Naive thymus-derived CD4-positive, alpha-beta T cell (primary cell): ENCODE measurements around the gene LGR5. TPM values are rescaled to one million over a fixed set of nuclear protein-coding genes. Genes with fewer than 3 reads are reported as not detected.
"Not testable (repeated sequence)": the region's sequence is repeated elsewhere in the genome, so short reads cannot be mapped to it uniquely, and the experiment has no call there.

Experiments used
- ATAC-seq: fragments of 150-1000 bp; cut with Tn5 transposase; 2 replicates; pipeline ENCODE4 v1.10.0; 2021; ENCODE audit warnings: mild to moderate bottlenecking, moderate library complexity
- CTCF ChIA-PET: fragments of 350-600 bp; sonication (Branson Sonifier 250); formaldehyde crosslinking; loops from one replicate; lab custom pipeline; 2021; ENCODE audit warnings: antibody characterized with exemption; lab: Charles Lee
- POLR2A ChIA-PET: fragments of 350-600 bp; sonication (Branson Sonifier 250); formaldehyde crosslinking; loops from one replicate; lab custom pipeline; 2021; ENCODE audit warnings: antibody characterized with exemption, inconsistent platforms; lab: Charles Lee
- DNase-seq, 9 donors: peaks; one replicate each; pipeline versions ENCODE4 v3.0.0 to v3.0.0-alpha.2; 2020 to 2022; ENCODE audit warnings: mixed read lengths in 1 of 9
- H3K27ac ChIP-seq: one replicate; pipeline ENCODE4 v1.7.0; 2013; ENCODE audit warnings: mild to moderate bottlenecking, low read depth, low read length, moderate library complexity
- H3K27me3 ChIP-seq, 2 donors: one replicate each; pipeline ENCODE4 v1.7.0; 2013; ENCODE audit warnings: low read length in 2 of 2, mild to moderate bottlenecking in 2 of 2, moderate library complexity in 2 of 2; ENCODE audit not compliant: control insufficient read depth in 2 of 2, insufficient read depth in 2 of 2
- H3K36me3 ChIP-seq, 3 experiments: 1 replicate in 2 of 3; 2 replicates in 1 of 3; pipeline ENCODE4 v1.7.0; 2013; ENCODE audit warnings: low read length in 3 of 3, mild to moderate bottlenecking in 3 of 3, moderate library complexity in 1 of 3; ENCODE audit not compliant: insufficient read depth in 3 of 3, control insufficient read depth in 2 of 3
- H3K4me1 ChIP-seq, 2 donors: one replicate each; pipeline ENCODE4 v1.7.0; 2013; ENCODE audit warnings: low read length in 2 of 2, mild to moderate bottlenecking in 2 of 2, moderate library complexity in 1 of 2; ENCODE audit not compliant: control insufficient read depth in 2 of 2, insufficient read depth in 2 of 2
- H3K4me3 ChIP-seq: 2 replicates; pipeline ENCODE4 v1.7.0; 2013; ENCODE audit warnings: mild to moderate bottlenecking, low read length
- H3K9me3 ChIP-seq, 3 experiments: 1 replicate in 2 of 3; 2 replicates in 1 of 3; pipeline ENCODE4 v1.7.0; 2013; ENCODE audit warnings: low read length in 3 of 3; ENCODE audit not compliant: control insufficient read depth in 2 of 3
- H3K27ac Mint-ChIP-seq, 9 donors: one replicate each; pipeline ENCODE4 v1.8.0; 2020 to 2022; ENCODE audit warnings: mixed read lengths in 9 of 9, mild to moderate bottlenecking in 8 of 9, moderate library complexity in 5 of 9, inconsistent platforms in 2 of 9
- H3K27me3 Mint-ChIP-seq, 5 donors: one replicate each; pipeline ENCODE4 v1.8.0; 2021 to 2022; ENCODE audit warnings: mixed read lengths in 5 of 5, mild to moderate bottlenecking in 1 of 5
- H3K36me3 Mint-ChIP-seq, 5 donors: one replicate each; pipeline ENCODE4 v1.8.0; 2020 to 2022; ENCODE audit warnings: mixed read lengths in 5 of 5, mild to moderate bottlenecking in 3 of 5, inconsistent platforms in 1 of 5
- H3K4me1 Mint-ChIP-seq, 7 donors: one replicate each; pipeline ENCODE4 v1.8.0; 2020 to 2022; ENCODE audit warnings: mixed read lengths in 7 of 7, mild to moderate bottlenecking in 3 of 7, inconsistent platforms in 1 of 7
- H3K4me3 Mint-ChIP-seq, 10 donors: one replicate each; pipeline ENCODE4 v1.8.0; 2020 to 2022; ENCODE audit warnings: mild to moderate bottlenecking in 10 of 10, mixed read lengths in 10 of 10, moderate library complexity in 6 of 10, inconsistent platforms in 2 of 10
- H3K9me3 Mint-ChIP-seq, 11 donors: one replicate each; pipeline ENCODE4 v1.8.0; 2020 to 2022; ENCODE audit warnings: mixed read lengths in 11 of 11, mild to moderate bottlenecking in 4 of 11, inconsistent platforms in 1 of 11, moderate library complexity in 1 of 11
- intact Hi-C, 2 donors: fragments of 100-400 bp; cut with micrococcal nuclease; formaldehyde crosslinking; loops; one replicate each; pipeline ENCODE4 v1.15.1; 2023
- polyA plus RNA-seq, 2 donors: library from polyadenylated mRNA; unstranded; fragments of 300-500 nt; fragmentation: Illumina TruSeq; gene quantifications; one replicate each; pipeline ENCODE4 v1.2.3, GENCODE V29; 2021
- total RNA-seq, 6 experiments: library from RNA in 5 of 6; stranded (reverse) in 5 of 6; gene quantifications; 1 replicate in 5 of 6; 2 replicates in 1 of 6; pipeline ENCODE4 v1.2.3 and lab custom pipeline; 2021 to 2026

LGR5 gene
- total and polyA plus RNA-seq, 7 experiments from 2014 or later: not detected

- no peaks in the 10 kb centered on the region for H3K4me1 ChIP-seq
- H3K27me3 ChIP-seq: no peaks in the 10 kb centered on the region
- no peak overlapping the region for H3K27ac ChIP-seq
- POLR2A ChIA-PET: no interaction called here
- Mint-ChIP-seq H3K4me1 (peaks cover 0 to 3% (median 0%) of the 10 kb centered on the region in 7 donors), H3K27me3 (peaks cover 6 to 39% (median 27%) of the 10 kb centered on the region in 5 donors), H3K9me3 (peaks cover 0 to 4% (median 0%) of the 10 kb centered on the region in 11 donors), H3K4me3 (no peak overlapping the region), H3K36me3 (no peaks in the 10 kb centered on the region), H3K27ac (no peak overlapping the region)
- H3K36me3 ChIP-seq: no peaks in the 10 kb centered on the region
- CTCF ChIA-PET: no interaction called here
- no peak overlapping the region for H3K4me3 ChIP-seq
- H3K9me3 ChIP-seq: no peaks in the 10 kb centered on the region
- ATAC-seq (no peak), DNase-seq (no peak)
- intact Hi-C loops: no loop called here
These were observed 38.0 kb downstream of the LGR5 start for GRCh38 chr12:71477609-71478008.

- Mint-ChIP-seq H3K4me3 (no peak overlapping the region), H3K9me3 (peaks cover 0 to 6% (median 0%) of the 10 kb centered on the region in 11 donors), H3K4me1 (peaks cover 0 to 3% (median 0%) of the 10 kb centered on the region in 7 donors), H3K36me3 (no peaks in the 10 kb centered on the region), H3K27me3 (peaks cover 6 to 33% (median 22%) of the 10 kb centered on the region in 5 donors), H3K27ac (no peak overlapping the region)
- DNase-seq (no peak), ATAC-seq (no peak)
- H3K27ac ChIP-seq: no peak overlapping the region
- ChIA-PET CTCF (no interaction called here), POLR2A (no interaction called here)
- no peak overlapping the region for H3K4me3 ChIP-seq
- no peaks in the 10 kb centered on the region for H3K36me3 ChIP-seq
- no peaks in the 10 kb centered on the region for H3K9me3 ChIP-seq
- H3K4me1 ChIP-seq: no peaks in the 10 kb centered on the region
- intact Hi-C loops: no loop called here
- no peaks in the 10 kb centered on the region for H3K27me3 ChIP-seq
These were observed 38.7 kb downstream of the LGR5 start for GRCh38 chr12:71478270-71478669.

GRCh38 chr12:71484272-71484905, 44.8 kb downstream of the LGR5 start:
- H3K9me3 Mint-ChIP-seq: peaks cover 0 to 7% (median under 1%) of the 10 kb centered on the region in 11 donors
- DNase-seq (no peak), ATAC-seq (no peak)
- no peak overlapping the region for H3K27ac Mint-ChIP-seq
- no peaks in the 10 kb centered on the region for H3K4me1 ChIP-seq
- no peaks in the 10 kb centered on the region for H3K9me3 ChIP-seq
- peaks cover 0 to 11% (median 6%) of the 10 kb centered on the region in 5 donors for H3K27me3 Mint-ChIP-seq
- ChIA-PET CTCF (no interaction called here), POLR2A (no interaction called here)
- no peak overlapping the region for H3K27ac ChIP-seq
- intact Hi-C loops: no loop called here
- peaks cover 0 to 3% (median 0%) of the 10 kb centered on the region in 7 donors for H3K4me1 Mint-ChIP-seq
- no peaks in the 10 kb centered on the region for H3K27me3 ChIP-seq
- peaks cover 0 to under 1% (median 0%) of the 10 kb centered on the region in 5 donors for H3K36me3 Mint-ChIP-seq
- no peaks in the 10 kb centered on the region for H3K36me3 ChIP-seq
- no peak overlapping the region for H3K4me3 ChIP-seq
- H3K4me3 Mint-ChIP-seq: no peak overlapping the region

GRCh38 chr12:71490844-71491243, 51.2 kb downstream of the LGR5 start:
- H3K9me3 ChIP-seq, DNase-seq, H3K4me3 Mint-ChIP-seq, CTCF ChIA-PET, H3K36me3 Mint-ChIP-seq, POLR2A ChIA-PET, ATAC-seq, H3K4me1 ChIP-seq, H3K27me3 ChIP-seq, H3K27me3 Mint-ChIP-seq, H3K27ac Mint-ChIP-seq, H3K27ac ChIP-seq, intact Hi-C loops, H3K36me3 ChIP-seq, H3K4me1 Mint-ChIP-seq, H3K4me3 ChIP-seq: not testable (repeated sequence)
- H3K9me3 Mint-ChIP-seq: peaks cover 0 to 43% (median 4%) of the 10 kb centered on the region in 11 donors

GRCh38 chr12:71492604-71493003, 53.0 kb downstream of the LGR5 start:
- Histone ChIP-seq H3K27ac (no peak overlapping the region), H3K4me1 (no peaks in the 10 kb centered on the region), H3K36me3 (no peaks in the 10 kb centered on the region), H3K27me3 (peaks cover 0 to 5% of the 10 kb centered on the region in 2 donors), H3K9me3 (no peaks in the 10 kb centered on the region), H3K4me3 (no peak overlapping the region)
- POLR2A ChIA-PET: no interaction called here
- Mint-ChIP-seq H3K9me3 (peaks cover 0 to 44% (median 4%) of the 10 kb centered on the region in 11 donors), H3K4me3 (no peak overlapping the region), H3K27ac (no peak overlapping the region), H3K27me3 (peaks cover 0 to 7% (median 4%) of the 10 kb centered on the region in 5 donors), H3K4me1 (no peaks in the 10 kb centered on the region), H3K36me3 (peaks cover 0 to 10% (median 3%) of the 10 kb centered on the region in 5 donors)
- ATAC-seq (no peak), DNase-seq (no peak)
- CTCF ChIA-PET: no interaction called here
- intact Hi-C loops: no loop called here

GRCh38 chr12:71499834-71500233, 60.2 kb downstream of the LGR5 start:
- H3K4me1 Mint-ChIP-seq: peaks cover 3 to 15% (median 14%) of the 10 kb centered on the region in 7 donors
- ChIA-PET POLR2A (interaction anchor here (0.6 kb wide), 1 partner anchor 255 kb away, joined by 4 read pairs; the partner anchor contains the start of gene RAB21), CTCF (no interaction called here)
- H3K27me3 ChIP-seq: peaks cover 0 to 5% of the 10 kb centered on the region in 2 donors
- H3K36me3 ChIP-seq: no peaks in the 10 kb centered on the region
- no peak overlapping the region for H3K4me3 ChIP-seq
- intact Hi-C loops: no loop called here
- DNase-seq (no peak), ATAC-seq (peak; percentile 67)
- peaks cover 0 to 7% (median 7%) of the 10 kb centered on the region in 5 donors for H3K27me3 Mint-ChIP-seq
- H3K4me1 ChIP-seq: peaks cover 0 to 14% of the 10 kb centered on the region in 2 donors
- H3K27ac Mint-ChIP-seq: peak overlapping the region in 1 of 9 donors; percentile 43
- H3K4me3 Mint-ChIP-seq: no peak overlapping the region
- H3K9me3 ChIP-seq: no peaks in the 10 kb centered on the region
- H3K27ac ChIP-seq: no peak overlapping the region
- H3K36me3 Mint-ChIP-seq: peaks cover 0 to 3% (median 0%) of the 10 kb centered on the region in 5 donors
- H3K9me3 Mint-ChIP-seq: peaks cover 0 to 12% (median 3%) of the 10 kb centered on the region in 11 donors
